Lung (tissue), 12 donors: ENCODE measurements around the gene CCDC106. TPM values are rescaled to one million over a fixed set of nuclear protein-coding genes. Genes with fewer than 3 reads are reported as not detected.

Experiments
- ATAC-seq: fragments of 200-7000 bp; cut with Tn5 transposase; one replicate; pipeline ENCODE4 v1.9.1; 2020; ENCODE audit warnings: moderate number of reproducible peaks; ENCODE audit not compliant: insufficient read depth, low FRiP score
- DNase-seq, 3 donors: peaks; one replicate each; pipeline ENCODE4 v3.0.0-alpha.2; 2013 to 2017
- H3K27ac ChIP-seq, 2 donors: one replicate each; pipeline ENCODE4 v1.5.1; 2013; ENCODE audit warnings: mild to moderate bottlenecking in 2 of 2, moderate library complexity in 2 of 2, control low read depth in 1 of 2, inconsistent platforms in 1 of 2, low read depth in 1 of 2, low read length in 1 of 2
- H3K27me3 ChIP-seq, 3 donors: one replicate each; pipeline ENCODE4 v1.5.1; 2013; ENCODE audit warnings: low read length in 2 of 3; ENCODE audit not compliant: control insufficient read depth in 3 of 3, insufficient read depth in 3 of 3
- H3K36me3 ChIP-seq, 4 donors: one replicate each; pipeline ENCODE4 v1.5.1; 2013; ENCODE audit warnings: low read length in 4 of 4, mild to moderate bottlenecking in 1 of 4, moderate library complexity in 1 of 4; ENCODE audit not compliant: control insufficient read depth in 4 of 4, insufficient read depth in 4 of 4
- H3K4me1 ChIP-seq, 5 donors: one replicate each; pipeline ENCODE4 v1.5.1; 2013; ENCODE audit warnings: low read length in 5 of 5, mild to moderate bottlenecking in 2 of 5, moderate library complexity in 1 of 5; ENCODE audit not compliant: control insufficient read depth in 5 of 5, insufficient read depth in 5 of 5
- H3K4me3 ChIP-seq: one replicate; pipeline ENCODE4 v1.5.1; 2013; ENCODE audit warnings: mild to moderate bottlenecking, control low read depth, moderate library complexity
- H3K9ac ChIP-seq, 2 donors: one replicate each; pipeline ENCODE4 v1.5.1; 2013; ENCODE audit warnings: low read length in 2 of 2, control low read depth in 1 of 2; ENCODE audit not compliant: insufficient read depth in 1 of 2
- H3K9me3 ChIP-seq, 4 donors: one replicate each; pipeline ENCODE4 v1.5.1; 2013; ENCODE audit warnings: low read length in 3 of 4, mild to moderate bottlenecking in 1 of 4, moderate library complexity in 1 of 4; ENCODE audit not compliant: control insufficient read depth in 4 of 4, insufficient read depth in 3 of 4
- WGBS, 2 donors: extraction: QIAGEN DNeasy Blood & Tissue Kit; methylation state at CpG; one replicate each; pipeline ENCODE4 v1.1.7; 2013; 5-methylcytosine and 5-hydroxymethylcytosine counted together
- polyA plus RNA-seq, 2 donors: library from polyadenylated mRNA; stranded (reverse); fragments of 200-250 nt; gene quantifications; one replicate each; pipeline ENCODE4 v1.2.1, GENCODE V29; 2013
- total RNA-seq, 2 donors: library from RNA; depleted of rRNA in 1 of 2; stranded (reverse); fragments of >200 nt in 1 of 2; gene quantifications; one replicate each; pipeline ENCODE4 v1.2.1, GENCODE V29; 2014 to 2021
- TF ChIP-seq, protein P1 (sequence below): IDR thresholded peaks from 2 replicates; pipeline ENCODE4 v1.5.1; 2012; ENCODE audit warnings: mild to moderate bottlenecking; ENCODE audit errors: control extremely low read depth, extremely low read depth
- donor health status: control.
- donor health status: control.
- donor health status: Bipolar disorder and iron deficiency.
- donor health status: healthy.
- donor health status: DM: yes; HTN: yes; CAD: no.

CCDC106 gene
- total and polyA plus RNA-seq, 4 donors = 8.3 to 25.9 (median 14.3) TPM

GRCh38 chr19:55632463-55632834 is 15.6 kb upstream of the CCDC106 start:
- WGBS, 2 donors = 30 to 33% methylated on average over 3 of the region's 3 CpGs
- DNase-seq (peak; percentile 87 to 95 (median 91)), ATAC-seq (peak; percentile 69)
- Histone ChIP-seq H3K9me3 (no peaks in the 10 kb centered on the region), H3K36me3 (peaks cover 0 to 3% (median under 1%) of the 10 kb centered on the region in 4 donors), H3K27me3 (no peaks in the 10 kb centered on the region), H3K9ac (no peak overlapping the region), H3K4me1 (peaks cover 5 to 14% (median 11%) of the 10 kb centered on the region in 5 donors), H3K27ac (peak overlapping the region in 1 of 2 donors; percentile 64), H3K4me3 (no peak overlapping the region)
- TF ChIP-seq, protein P1, sequence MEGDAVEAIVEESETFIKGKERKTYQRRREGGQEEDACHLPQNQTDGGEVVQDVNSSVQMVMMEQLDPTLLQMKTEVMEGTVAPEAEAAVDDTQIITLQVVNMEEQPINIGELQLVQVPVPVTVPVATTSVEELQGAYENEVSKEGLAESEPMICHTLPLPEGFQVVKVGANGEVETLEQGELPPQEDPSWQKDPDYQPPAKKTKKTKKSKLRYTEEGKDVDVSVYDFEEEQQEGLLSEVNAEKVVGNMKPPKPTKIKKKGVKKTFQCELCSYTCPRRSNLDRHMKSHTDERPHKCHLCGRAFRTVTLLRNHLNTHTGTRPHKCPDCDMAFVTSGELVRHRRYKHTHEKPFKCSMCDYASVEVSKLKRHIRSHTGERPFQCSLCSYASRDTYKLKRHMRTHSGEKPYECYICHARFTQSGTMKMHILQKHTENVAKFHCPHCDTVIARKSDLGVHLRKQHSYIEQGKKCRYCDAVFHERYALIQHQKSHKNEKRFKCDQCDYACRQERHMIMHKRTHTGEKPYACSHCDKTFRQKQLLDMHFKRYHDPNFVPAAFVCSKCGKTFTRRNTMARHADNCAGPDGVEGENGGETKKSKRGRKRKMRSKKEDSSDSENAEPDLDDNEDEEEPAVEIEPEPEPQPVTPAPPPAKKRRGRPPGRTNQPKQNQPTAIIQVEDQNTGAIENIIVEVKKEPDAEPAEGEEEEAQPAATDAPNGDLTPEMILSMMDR = peak; percentile 95

- no peak overlapping the region for H3K9ac ChIP-seq
- TF ChIP-seq, protein P1 = no peak
- no peak overlapping the region for H3K4me3 ChIP-seq
- DNase-seq (no peak), ATAC-seq (no peak)
- 53 to 72% methylated on average over 8 of the region's 8 CpGs for WGBS, 2 donors
- H3K9me3 ChIP-seq = no peaks in the 10 kb centered on the region
- no peak overlapping the region for H3K27ac ChIP-seq
- peaks cover 5 to 14% (median 11%) of the 10 kb centered on the region in 5 donors for H3K4me1 ChIP-seq
- peaks cover 0 to 3% (median under 1%) of the 10 kb centered on the region in 4 donors for H3K36me3 ChIP-seq
- no peaks in the 10 kb centered on the region for H3K27me3 ChIP-seq
Measured at GRCh38 chr19:55633861-55634260, 14.2 kb upstream of the CCDC106 start.

DNA sequence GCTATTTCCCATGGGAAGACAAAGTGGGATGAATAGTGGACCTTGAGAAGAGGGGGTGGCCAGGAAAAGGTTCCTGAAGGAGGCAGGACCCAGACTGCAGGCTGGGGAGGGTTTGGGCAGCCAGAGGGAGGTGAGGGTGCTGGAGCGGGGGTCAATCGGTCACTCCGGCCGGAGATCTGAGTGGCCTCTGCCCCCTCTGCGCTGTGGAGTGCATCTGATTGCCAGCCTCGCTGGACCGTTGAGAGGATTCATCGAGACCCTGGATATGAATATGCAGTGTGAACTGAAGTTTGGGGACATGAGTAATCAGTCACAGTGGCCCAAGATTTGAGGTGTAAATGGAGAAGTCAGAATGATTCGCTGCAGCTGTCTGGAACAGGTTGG is 12.7 kb upstream of the CCDC106 start:
- peak overlapping the region; percentile 84 to 99 for H3K27ac ChIP-seq
- H3K27me3 ChIP-seq = no peaks in the 10 kb centered on the region
- TF ChIP-seq, protein P1 = no peak
- H3K4me3 ChIP-seq = peak overlapping the region; percentile 88
- H3K9ac ChIP-seq = peak overlapping the region; percentile 94 to 99
- no peaks in the 10 kb centered on the region for H3K9me3 ChIP-seq
- peaks cover 0 to 3% (median under 1%) of the 10 kb centered on the region in 4 donors for H3K36me3 ChIP-seq
- 6 to 13% methylated on average over 5 to 9 of the region's 9 CpGs for WGBS, 2 donors
- no peak for ATAC-seq
- no peak for DNase-seq
- H3K4me1 ChIP-seq = peaks cover 5 to 20% (median 13%) of the 10 kb centered on the region in 5 donors
